ENCODE measurements around the gene EYS. TPM values are rescaled to one million over a fixed set of nuclear protein-coding genes. Genes with fewer than 3 reads are reported as not detected.

Gene EYS
- total RNA-seq, 1 experiment from 2014 or later = not detected

- BruUV-seq (replicated peaks) = no TSS peak
- CTCF ChIA-PET = no interaction called here
- DNase-seq = peak; percentile 36 to 52
Observed at GRCh38 chr6:64505312-64505711, 1201.7 kb downstream of the EYS start.

GRCh38 chr6:64504503-64504902, 1202.5 kb downstream of the EYS start:
- Histone ChIP-seq H3K27me3 (replicated peaks; ENCODE audit: control insufficient read depth, insufficient read depth, low read length) (no peaks in the 10 kb centered on the region), H3K4me1 (0 out of 2 replicates have a peak, but pooled peaks cover 4% of the 10 kb centered on the region), H3K4me3 (ENCODE audit: low read depth, low read length) (no peak overlapping the region), H3K36me3 (ENCODE audit: control insufficient read depth, insufficient read depth, low read length) (no peaks in the 10 kb centered on the region), H3K9me3 (no peaks in the 10 kb centered on the region)
- no TSS peak for BruUV-seq (replicated peaks)
- TF ChIP-seq CTCF (IDR thresholded peaks at IDR 0.05; ENCODE audit: insufficient read depth in 1 of 2, low read depth in 1 of 2, low read length in 1 of 2, severe bottlenecking in 1 of 2, unreplicated experiment in 1 of 2) = no peak
- intact Hi-C loops (cut with micrococcal nuclease; ENCODE audit: unreplicated experiment) = loop anchor here (10.0 kb wide), 1 partner anchor 580 kb away; no protein-coding TSS in a partner anchor
- Mint-ChIP-seq H3K27ac (ENCODE audit: unreplicated experiment) (no peak overlapping the region), H3K27me3 (ENCODE audit: insufficient read depth, unreplicated experiment) (peaks cover 1% of the 10 kb centered on the region), H3K4me1 (ENCODE audit: low read depth, unreplicated experiment) (no peaks in the 10 kb centered on the region), H3K36me3 (ENCODE audit: insufficient read depth, unreplicated experiment) (no peaks in the 10 kb centered on the region), H3K9me3 (ENCODE audit: unreplicated experiment) (no peaks in the 10 kb centered on the region), H3K4me3 (ENCODE audit: unreplicated experiment) (no peak overlapping the region)
- CTCF ChIA-PET = no interaction called here
- DNase-seq = peak in 1 of 2 experiments; percentile 2
- POLR2A ChIA-PET = no interaction called here

More at GRCh38 chr6:64505312-64505711, 1201.7 kb downstream of the EYS start:
- Histone ChIP-seq H3K36me3 (ENCODE audit: control insufficient read depth, insufficient read depth, low read length) (no peaks in the 10 kb centered on the region), H3K4me3 (ENCODE audit: low read depth, low read length) (no peak overlapping the region), H3K4me1 (0 out of 2 replicates have a peak, but pooled peaks cover 4% of the 10 kb centered on the region), H3K9me3 (no peaks in the 10 kb centered on the region), H3K27me3 (replicated peaks; ENCODE audit: control insufficient read depth, insufficient read depth, low read length) (no peaks in the 10 kb centered on the region)
- TF ChIP-seq CTCF (IDR thresholded peaks at IDR 0.05; ENCODE audit: insufficient read depth in 1 of 2, low read depth in 1 of 2, low read length in 1 of 2, severe bottlenecking in 1 of 2, unreplicated experiment in 1 of 2) = peak; percentile 52 to 55
- Mint-ChIP-seq H3K9me3 (ENCODE audit: unreplicated experiment) (no peaks in the 10 kb centered on the region), H3K4me1 (ENCODE audit: low read depth, unreplicated experiment) (no peaks in the 10 kb centered on the region), H3K36me3 (ENCODE audit: insufficient read depth, unreplicated experiment) (no peaks in the 10 kb centered on the region), H3K27me3 (ENCODE audit: insufficient read depth, unreplicated experiment) (no peaks in the 10 kb centered on the region), H3K4me3 (ENCODE audit: unreplicated experiment) (no peak overlapping the region), H3K27ac (ENCODE audit: unreplicated experiment) (no peak overlapping the region)
- intact Hi-C loops (cut with micrococcal nuclease; ENCODE audit: unreplicated experiment) = loop anchor here (1.0 to 10.0 kb wide), 3 partner anchors 225 to 581 kb away; no protein-coding TSS in a partner anchor
- POLR2A ChIA-PET = no interaction called here

- Histone ChIP-seq H3K36me3 (ENCODE audit: control insufficient read depth, insufficient read depth, low read length) (no peaks in the 10 kb centered on the region), H3K4me3 (ENCODE audit: low read depth, low read length) (no peak overlapping the region), H3K27me3 (replicated peaks; ENCODE audit: control insufficient read depth, insufficient read depth, low read length) (no peaks in the 10 kb centered on the region), H3K4me1 (0 out of 2 replicates have a peak, but pooled peaks cover 4% of the 10 kb centered on the region), H3K9me3 (no peaks in the 10 kb centered on the region)
- POLR2A ChIA-PET = no interaction called here
- BruUV-seq (replicated peaks) = no TSS peak
- Mint-ChIP-seq H3K4me1 (ENCODE audit: low read depth, unreplicated experiment) (no peaks in the 10 kb centered on the region), H3K9me3 (ENCODE audit: unreplicated experiment) (no peaks in the 10 kb centered on the region), H3K27me3 (ENCODE audit: insufficient read depth, unreplicated experiment) (peaks cover 3% of the 10 kb centered on the region), H3K27ac (ENCODE audit: unreplicated experiment) (no peak overlapping the region), H3K4me3 (ENCODE audit: unreplicated experiment) (no peak overlapping the region), H3K36me3 (ENCODE audit: insufficient read depth, unreplicated experiment) (no peaks in the 10 kb centered on the region)
- no peak for DNase-seq
- CTCF ChIA-PET = no interaction called here
- intact Hi-C loops (cut with micrococcal nuclease; ENCODE audit: unreplicated experiment) = loop anchor here (10.0 kb wide), 1 partner anchor 578 kb away; no protein-coding TSS in a partner anchor
- TF ChIP-seq CTCF (IDR thresholded peaks at IDR 0.05; ENCODE audit: insufficient read depth in 1 of 2, low read depth in 1 of 2, low read length in 1 of 2, severe bottlenecking in 1 of 2, unreplicated experiment in 1 of 2) = no peak
Observed at GRCh38 chr6:64502801-64503200, 1204.2 kb downstream of the EYS start.

All from Caco-2 (cell line).